HG03175 (cell line): ENCODE results near the gene ICAM5.
"Not testable (repeated sequence)": the region's sequence is repeated elsewhere in the genome, so short reads cannot be mapped to it uniquely, and the experiment has no call there.

Experiments used
- ATAC-seq: cut with Tn5 transposase; IDR thresholded peaks from one replicate; pipeline ENCODE4 v1.9.1; 2021; ENCODE audit warnings: mild to moderate bottlenecking, moderate library complexity; ENCODE audit not compliant: unreplicated experiment

The ICAM5 gene

GRCh38 chr19:10289836-10290356, at the start of gene ICAM5:
Gene ICAM5, plus strand, starts transcription at chr19:10289952. Its CDS starts 92 bp downstream, at chr19:10290044.
- ATAC-seq: no peak

GRCh38 chr19:10241826-10242449, 47.8 kb upstream of the ICAM5 start:
- ATAC-seq: not testable (repeated sequence)

- no peak for ATAC-seq
Measured at GRCh38 chr19:10243606-10244005, 46.1 kb upstream of the ICAM5 start.

GRCh38 chr19:10245189-10245939, 44.4 kb upstream of the ICAM5 start:
- ATAC-seq: no peak

- no peak for ATAC-seq
Measured at GRCh38 chr19:10246511-10246910, 43.2 kb upstream of the ICAM5 start.

- ATAC-seq: peak; percentile 87
Measured at GRCh38 chr19:10251792-10252694, 37.7 kb upstream of the ICAM5 start, which contains the start of gene MRPL4. Gene MRPL4, plus strand, starts transcription at chr19:10252214. Its CDS starts 40 bp downstream, at chr19:10252254.

- no peak for ATAC-seq
Measured at GRCh38 chr19:10252707-10253106, 37.0 kb upstream of the ICAM5 start.

- ATAC-seq: no peak
Measured at GRCh38 chr19:10254244-10254643, 35.5 kb upstream of the ICAM5 start.

GRCh38 chr19:10255358-10255757, 34.4 kb upstream of the ICAM5 start:
- no peak for ATAC-seq

- ATAC-seq: no peak
Measured at GRCh38 chr19:10256551-10256950, 33.2 kb upstream of the ICAM5 start.

- ATAC-seq: no peak
Measured at GRCh38 chr19:10256970-10257615, 32.7 kb upstream of the ICAM5 start.

- ATAC-seq: no peak
Measured at GRCh38 chr19:10258080-10258710, 31.6 kb upstream of the ICAM5 start.

GRCh38 chr19:10259162-10259905, 30.4 kb upstream of the ICAM5 start:
- no peak for ATAC-seq

GRCh38 chr19:10260141-10260584, 29.6 kb upstream of the ICAM5 start:
- no peak for ATAC-seq

- no peak for ATAC-seq
Measured at GRCh38 chr19:10262771-10263170, 27.0 kb upstream of the ICAM5 start.

- no peak for ATAC-seq
Measured at GRCh38 chr19:10266706-10267105, 23.0 kb upstream of the ICAM5 start.

- ATAC-seq: no peak
Measured at GRCh38 chr19:10268071-10268470, 21.7 kb upstream of the ICAM5 start.

- ATAC-seq: no peak
Measured at GRCh38 chr19:10269333-10270179, 20.2 kb upstream of the ICAM5 start.
